Measurements from ENCODE around the gene SYNRG. TPM values are rescaled to one million over a fixed set of nuclear protein-coding genes. Genes with fewer than 3 reads are reported as not detected.

SYNRG gene
- polyA plus RNA-seq, 2 of the 4 experiments (the other 2 are of a cell fraction), result 13.1 to 17.4 TPM

DNA sequence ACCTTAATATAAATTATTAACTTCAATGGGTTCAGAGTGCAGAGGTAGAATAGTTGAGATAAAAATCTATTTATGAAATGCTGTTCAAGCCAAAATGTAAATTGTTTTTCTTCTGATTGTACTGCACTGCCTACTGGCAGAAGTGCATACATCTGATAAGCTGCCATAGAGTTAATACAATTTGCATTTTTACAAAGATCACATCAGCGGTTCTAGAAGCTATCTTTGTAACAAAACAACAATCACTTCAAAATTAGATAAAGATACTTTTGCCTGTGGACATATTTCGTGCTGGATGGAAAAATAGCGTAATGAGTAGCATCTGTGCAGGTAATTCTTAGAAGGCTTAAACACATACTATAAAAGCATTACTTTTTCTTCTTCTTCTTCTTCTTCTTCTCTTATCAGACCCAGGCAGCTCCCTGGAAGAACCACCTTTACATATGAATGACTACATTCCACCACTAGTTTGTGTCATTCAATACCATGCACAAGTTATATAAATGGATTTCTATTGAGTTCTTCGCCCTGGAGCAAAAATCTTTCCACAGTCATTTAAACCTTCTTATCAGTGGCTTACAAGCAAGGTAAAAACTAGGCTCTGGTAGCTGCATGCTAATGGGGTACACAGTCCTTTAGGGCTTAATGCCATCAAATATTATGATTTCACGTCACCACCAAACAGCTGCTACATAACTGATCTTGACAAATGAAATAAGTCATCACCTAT is 47.0 kb downstream of the SYNRG start:
- CTCF ChIA-PET, result interaction anchor here (0.6 to 1.1 kb wide), 2 partner anchors 22 to 242 kb away, joined by 3 to 4 read pairs; no protein-coding TSS in a partner anchor
- POLR2A ChIA-PET, result no interaction called here
- no peak overlapping the region for H3K4me3 ChIP-seq
- no peaks in the 10 kb centered on the region for H3K9me3 ChIP-seq
- FAIRE-seq (no peak), DNase-seq (ENCODE audit: low read depth in 1 of 2, low spot score in 1 of 2) (no peak), ATAC-seq (no peak)
- H3K4me2 ChIP-seq, result no peak overlapping the region
- H3K4me1 ChIP-seq, result no peaks in the 10 kb centered on the region
- TF ChIP-seq CBX2 (IDR thresholded peaks at IDR 0.05; ENCODE audit: borderline replicate concordance, low read depth) (no peak), PHF8 (IDR thresholded peaks at IDR 0.05; ENCODE audit: borderline replicate concordance, low read depth) (no peak), RCOR1 (IDR thresholded peaks at IDR 0.05; ENCODE audit: low read depth, low read length) (no peak), JUNB (IDR thresholded peaks at IDR 0.05) (no peak), EHMT2 (IDR thresholded peaks at IDR 0.05; ENCODE audit: low read depth) (no peak), TP53 (CRISPR knock-in tag; IDR thresholded peaks at IDR 0.05) (no peak), NPAS2 (CRISPR knock-in tag; IDR thresholded peaks at IDR 0.05; ENCODE audit: borderline replicate concordance) (no peak), RAD21 (conservative IDR thresholded peaks at IDR 0.05 in 1 of 2, IDR thresholded peaks at IDR 0.05 in 1 of 2) (no peak)
- TF ChIP-seq, protein P1, sequence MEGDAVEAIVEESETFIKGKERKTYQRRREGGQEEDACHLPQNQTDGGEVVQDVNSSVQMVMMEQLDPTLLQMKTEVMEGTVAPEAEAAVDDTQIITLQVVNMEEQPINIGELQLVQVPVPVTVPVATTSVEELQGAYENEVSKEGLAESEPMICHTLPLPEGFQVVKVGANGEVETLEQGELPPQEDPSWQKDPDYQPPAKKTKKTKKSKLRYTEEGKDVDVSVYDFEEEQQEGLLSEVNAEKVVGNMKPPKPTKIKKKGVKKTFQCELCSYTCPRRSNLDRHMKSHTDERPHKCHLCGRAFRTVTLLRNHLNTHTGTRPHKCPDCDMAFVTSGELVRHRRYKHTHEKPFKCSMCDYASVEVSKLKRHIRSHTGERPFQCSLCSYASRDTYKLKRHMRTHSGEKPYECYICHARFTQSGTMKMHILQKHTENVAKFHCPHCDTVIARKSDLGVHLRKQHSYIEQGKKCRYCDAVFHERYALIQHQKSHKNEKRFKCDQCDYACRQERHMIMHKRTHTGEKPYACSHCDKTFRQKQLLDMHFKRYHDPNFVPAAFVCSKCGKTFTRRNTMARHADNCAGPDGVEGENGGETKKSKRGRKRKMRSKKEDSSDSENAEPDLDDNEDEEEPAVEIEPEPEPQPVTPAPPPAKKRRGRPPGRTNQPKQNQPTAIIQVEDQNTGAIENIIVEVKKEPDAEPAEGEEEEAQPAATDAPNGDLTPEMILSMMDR (IDR thresholded peaks at IDR 0.05), result no peak
- no peak overlapping the region for H3K27ac ChIP-seq
- WGBS (ENCODE audit: missing lambda C conversion rate), result 92% methylated on average over 5 of the region's 5 CpGs

DNA sequence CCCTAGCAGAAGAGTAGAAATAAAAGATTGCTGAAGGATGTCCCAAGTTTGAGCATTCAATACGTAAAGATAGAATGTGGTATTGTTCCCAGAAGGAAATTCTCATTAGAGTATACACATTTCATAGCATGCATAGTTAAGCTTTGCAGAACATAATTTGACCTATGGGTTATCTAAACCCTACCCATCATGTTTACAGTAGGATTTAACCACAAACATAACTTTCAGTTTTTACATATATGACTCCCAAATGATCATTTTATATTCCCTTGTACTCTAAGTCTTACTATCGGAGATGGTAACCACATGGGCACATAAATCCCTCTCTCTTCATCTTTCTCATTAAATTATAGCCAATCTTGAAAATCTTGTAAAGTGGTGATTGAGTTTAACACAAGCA is 50.9 kb downstream of the SYNRG start:
- TF ChIP-seq BHLHE40 (IDR thresholded peaks at IDR 0.05; ENCODE audit: low read depth, low read length) (no peak), HOXB13 (CRISPR knock-in tag; IDR thresholded peaks at IDR 0.05; ENCODE audit: low read depth) (no peak), FOSB (CRISPR knock-in tag; IDR thresholded peaks at IDR 0.05) (no peak), SREBF2 (IDR thresholded peaks at IDR 0.05) (no peak), ZC3H11A (IDR thresholded peaks at IDR 0.05) (no peak), KDM1A (IDR thresholded peaks at IDR 0.05; ENCODE audit: low read depth) (no peak), RAD21 (conservative IDR thresholded peaks at IDR 0.05 in 1 of 2, IDR thresholded peaks at IDR 0.05 in 1 of 2) (no peak), JUNB (IDR thresholded peaks at IDR 0.05) (no peak), CHD4 (IDR thresholded peaks at IDR 0.05; ENCODE audit: borderline replicate concordance) (no peak), ZSCAN20 (CRISPR knock-in tag; IDR thresholded peaks at IDR 0.05) (no peak), EHF (CRISPR knock-in tag; IDR thresholded peaks at IDR 0.05) (no peak)
- TF ChIP-seq, protein P2, sequence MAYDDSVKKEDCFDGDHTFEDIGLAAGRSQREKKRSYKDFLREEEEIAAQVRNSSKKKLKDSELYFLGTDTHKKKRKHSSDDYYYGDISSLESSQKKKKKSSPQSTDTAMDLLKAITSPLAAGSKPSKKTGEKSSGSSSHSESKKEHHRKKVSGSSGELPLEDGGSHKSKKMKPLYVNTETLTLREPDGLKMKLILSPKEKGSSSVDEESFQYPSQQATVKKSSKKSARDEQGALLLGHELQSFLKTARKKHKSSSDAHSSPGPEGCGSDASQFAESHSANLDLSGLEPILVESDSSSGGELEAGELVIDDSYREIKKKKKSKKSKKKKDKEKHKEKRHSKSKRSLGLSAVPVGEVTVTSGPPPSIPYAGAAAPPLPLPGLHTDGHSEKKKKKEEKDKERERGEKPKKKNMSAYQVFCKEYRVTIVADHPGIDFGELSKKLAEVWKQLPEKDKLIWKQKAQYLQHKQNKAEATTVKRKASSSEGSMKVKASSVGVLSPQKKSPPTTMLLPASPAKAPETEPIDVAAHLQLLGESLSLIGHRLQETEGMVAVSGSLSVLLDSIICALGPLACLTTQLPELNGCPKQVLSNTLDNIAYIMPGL (CRISPR knock-in tag; IDR thresholded peaks at IDR 0.05; ENCODE audit: borderline replicate concordance), result no peak
- TF ChIP-seq, protein P3, sequence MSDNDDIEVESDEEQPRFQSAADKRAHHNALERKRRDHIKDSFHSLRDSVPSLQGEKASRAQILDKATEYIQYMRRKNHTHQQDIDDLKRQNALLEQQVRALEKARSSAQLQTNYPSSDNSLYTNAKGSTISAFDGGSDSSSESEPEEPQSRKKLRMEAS (IDR thresholded peaks at IDR 0.05), result no peak
- TF ChIP-seq, protein P4, sequence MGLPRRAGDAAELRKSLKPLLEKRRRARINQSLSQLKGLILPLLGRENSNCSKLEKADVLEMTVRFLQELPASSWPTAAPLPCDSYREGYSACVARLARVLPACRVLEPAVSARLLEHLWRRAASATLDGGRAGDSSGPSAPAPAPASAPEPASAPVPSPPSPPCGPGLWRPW (IDR thresholded peaks at IDR 0.05), result no peak
- H3K4me2 ChIP-seq, result no peak overlapping the region
- no peak overlapping the region for H3K27ac ChIP-seq
- no peak for DNase-seq (ENCODE audit: low read depth in 1 of 2, low spot score in 1 of 2)
- H3K4me1 ChIP-seq, result no peaks in the 10 kb centered on the region
- ChIA-PET CTCF (interaction anchor here (2.4 to 10.5 kb wide), 2 partner anchors 12 to 31 kb away, joined by 7 to 66 read pairs; no protein-coding TSS in a partner anchor), POLR2A (no interaction called here)
- H3K9me3 ChIP-seq, result no peaks in the 10 kb centered on the region
- no peak for ATAC-seq
- whole genome bisulfite sequencing (ENCODE audit: missing lambda C conversion rate), result 95% methylated on average over 2 of the region's 2 CpGs
- no peak overlapping the region for H3K4me3 ChIP-seq
- no peak for FAIRE-seq

Data from A549 (cell line).